ENCODE measurements around the gene ABCA13.

- TF ChIP-seq CTCF (conservative IDR thresholded peaks at IDR 0.05 in 1 of 2, IDR thresholded peaks at IDR 0.05 in 1 of 2; ENCODE audit: extremely low read depth in 1 of 2, insufficient read depth in 1 of 2, low read depth in 1 of 2, low read length in 2 of 2) (no peak), EZH2 (IDR thresholded peaks at IDR 0.05; ENCODE audit: borderline replicate concordance, low read length) (no peak)
These were observed 256.9 kb downstream of the ABCA13 start for GRCh38 chr7:48428091-48428684.
